MCF 10A (cell line): ENCODE data around the gene LIMS2. TPM values are rescaled to one million over a fixed set of nuclear protein-coding genes. Genes with fewer than 3 reads are reported as not detected.

Experiments used
- BruUV-seq: library from RNA; stranded (reverse); fragments of 400-500 nt; replicated peaks from 2 replicates; lab custom pipeline; 2021; lab: Mats Ljungman, UMichigan
- CTCF ChIA-PET: fragments of 300-600 bp; sonication (Branson Sonifier 250); formaldehyde crosslinking; extraction: SDS; loops from one replicate; lab custom pipeline; 2021; ENCODE audit warnings: antibody characterized with exemption, inconsistent platforms; lab: Yijun Ruan, JAX
- POLR2A ChIA-PET: fragments of 300-600, 350-650 bp; sonication (Branson Sonifier 250); formaldehyde crosslinking; extraction: SDS; loops from one replicate; lab custom pipeline; 2020; ENCODE audit warnings: antibody characterized with exemption, inconsistent platforms; lab: Yijun Ruan, JAX
- DNase-seq: peaks from one replicate; pipeline ENCODE4 v3.0.0-alpha.2; 2018; ENCODE audit not compliant: unreplicated experiment
- H3K27ac Mint-ChIP-seq: one replicate; pipeline ENCODE4 v1.8.0; 2022; ENCODE audit warnings: mild to moderate bottlenecking, low read depth, mixed read lengths; ENCODE audit not compliant: unreplicated experiment
- H3K27me3 Mint-ChIP-seq: one replicate; pipeline ENCODE4 v1.8.0; 2022; ENCODE audit warnings: mixed read lengths; ENCODE audit not compliant: insufficient read depth, unreplicated experiment
- H3K36me3 Mint-ChIP-seq: one replicate; pipeline ENCODE4 v1.8.0; 2022; ENCODE audit warnings: mild to moderate bottlenecking, moderate library complexity, mixed read lengths; ENCODE audit not compliant: insufficient read depth, unreplicated experiment
- H3K4me1 Mint-ChIP-seq: one replicate; pipeline ENCODE4 v1.8.0; 2022; ENCODE audit warnings: mixed read lengths; ENCODE audit not compliant: insufficient read depth, unreplicated experiment
- H3K4me3 Mint-ChIP-seq: one replicate; pipeline ENCODE4 v1.8.0; 2022; ENCODE audit warnings: mild to moderate bottlenecking, moderate library complexity, mixed read lengths; ENCODE audit not compliant: unreplicated experiment
- H3K9me3 Mint-ChIP-seq: one replicate; pipeline ENCODE4 v1.8.0; 2022; ENCODE audit warnings: mixed read lengths; ENCODE audit not compliant: unreplicated experiment
- CTCF ChIP-seq: fragments of 200-600 bp; IDR thresholded peaks from one replicate; pipeline ENCODE4 v1.8.0; 2022; ENCODE audit warnings: antibody characterized with exemption, mild to moderate bottlenecking; ENCODE audit not compliant: unreplicated experiment
- intact Hi-C: fragments of 100-400 bp; cut with micrococcal nuclease; formaldehyde crosslinking; loops from 2 replicates; pipeline ENCODE4 v1.14.1; 2022
- total RNA-seq: library from RNA; stranded (reverse); gene quantifications from 2 replicates; pipeline ENCODE4 v1.2.3, GENCODE V29; 2022

The LIMS2 gene
- total RNA-seq, 1 experiment from 2014 or later = not detected

GRCh38 chr2:127593228-127594115 is 81.9 kb downstream of the LIMS2 start:
- POLR2A ChIA-PET = no interaction called here
- Mint-ChIP-seq H3K9me3 (peaks cover 7% of the 10 kb centered on the region), H3K4me3 (no peak overlapping the region), H3K27me3 (no peaks in the 10 kb centered on the region), H3K27ac (no peak overlapping the region), H3K4me1 (peaks cover 6% of the 10 kb centered on the region), H3K36me3 (no peaks in the 10 kb centered on the region)
- no peak for DNase-seq
- TF ChIP-seq CTCF = no peak
- CTCF ChIA-PET = no interaction called here
- intact Hi-C loops = no loop called here
- no TSS peak for BruUV-seq

- no peak for DNase-seq
- ChIA-PET CTCF (no interaction called here), POLR2A (no interaction called here)
- no peaks in the 10 kb centered on the region for H3K36me3 Mint-ChIP-seq
- H3K4me3 Mint-ChIP-seq = no peak overlapping the region
- no TSS peak for BruUV-seq
- no peaks in the 10 kb centered on the region for H3K27me3 Mint-ChIP-seq
- H3K9me3 Mint-ChIP-seq = peaks cover 7% of the 10 kb centered on the region
- no peak overlapping the region for H3K27ac Mint-ChIP-seq
- no peaks in the 10 kb centered on the region for H3K4me1 Mint-ChIP-seq
- intact Hi-C loops = no loop called here
- TF ChIP-seq CTCF = no peak
Observed at GRCh38 chr2:127592761-127593227, 82.5 kb downstream of the LIMS2 start.

GRCh38 chr2:127591221-127591923 is 84.0 kb downstream of the LIMS2 start:
- intact Hi-C loops = loop anchor here (1.0 kb wide), 1 partner anchor 58 kb away; no protein-coding TSS in a partner anchor
- peak; percentile 72 for TF ChIP-seq CTCF
- DNase-seq = peak; percentile 59
- Mint-ChIP-seq H3K27ac (no peak overlapping the region), H3K4me3 (no peak overlapping the region), H3K9me3 (peaks cover 7% of the 10 kb centered on the region), H3K27me3 (no peaks in the 10 kb centered on the region), H3K36me3 (no peaks in the 10 kb centered on the region), H3K4me1 (no peaks in the 10 kb centered on the region)
- BruUV-seq = no TSS peak
- ChIA-PET POLR2A (no interaction called here), CTCF (interaction anchor here (0.6 to 1.5 kb wide), 9 partner anchors 10 to 243 kb away, joined by 3 to 5 read pairs (median 3); no protein-coding TSS in a partner anchor)
